SK-N-SH (cell line): ENCODE data around the gene PPP6R2.

ENCODE experiments used
- GABPA ChIP-seq: IDR thresholded peaks from 2 replicates; pipeline ENCODE4 v1.4.0; 2012; ENCODE audit warnings: low read depth, mild to moderate bottlenecking
- MEF2A ChIP-seq: IDR thresholded peaks from 2 replicates; pipeline ENCODE4 v1.4.0; 2012; ENCODE audit warnings: low read depth, borderline replicate concordance
- RCOR1 ChIP-seq: fragments of 150-350 bp; IDR thresholded peaks from 2 replicates; pipeline ENCODE4 v1.6.1; 2017; ENCODE audit warnings: antibody characterized with exemption, low read length

GRCh38 chr22:50310031-50310722 lies 33.0 kb upstream of the PPP6R2 start:
- TF ChIP-seq GABPA: no peak
- no peak for TF ChIP-seq RCOR1
- TF ChIP-seq MEF2A: no peak
